Measurements from ENCODE around the gene NUTF2. TPM values are rescaled to one million over a fixed set of nuclear protein-coding genes. Genes with fewer than 3 reads are reported as not detected.

The NUTF2 gene
- total and polyA plus RNA-seq, 2 of the 4 experiments (the other 2 are of a cell fraction): 42.7 to 361 TPM

- Histone ChIP-seq H3K4me1 (ENCODE audit: control insufficient read depth, insufficient read depth, low read length) (peaks cover 10% of the 10 kb centered on the region), H4K91ac (ENCODE audit: insufficient read depth, low read depth, low read length) (peak overlapping the region; percentile 36; the same call in 1 of the 2 replicates), H2BK5ac (ENCODE audit: low read depth, low read length, poor library complexity, severe bottlenecking) (no peak overlapping the region), H3K18ac (ENCODE audit: low read depth, low read length) (no peak overlapping the region), H4K20me1 (ENCODE audit: insufficient read depth, low read length) (peaks cover 43% of the 10 kb centered on the region), H3K14ac (replicated peaks; ENCODE audit: low read depth, low read length) (no peak overlapping the region), H3K4ac (ENCODE audit: low read depth, low read length) (peak overlapping the region; percentile 14; the same call in 1 of the 2 replicates), H3K9me1 (ENCODE audit: insufficient read depth, low read length) (peaks cover 18% of the 10 kb centered on the region), H3K27ac (ENCODE audit: insufficient read depth, low read length) (no peak overlapping the region), H3K9me3 (ENCODE audit: control insufficient read depth, insufficient read depth, low read length) (no peaks in the 10 kb centered on the region), H2BK15ac (ENCODE audit: low read depth, low read length) (no peak overlapping the region), H3K4me3 (ENCODE audit: insufficient read depth, low read depth, low read length) (no peak overlapping the region), H4K8ac (ENCODE audit: low read depth in 2 of 2, low read length in 2 of 2) (peak overlapping the region; percentile 58 to 92; a peak in 3 of 4 replicates), H3K36me3 (ENCODE audit: control insufficient read depth, insufficient read depth, low read length) (peaks cover 48% of the 10 kb centered on the region), H2BK20ac (ENCODE audit: low read depth, low read length) (no peak overlapping the region), H3K9ac (ENCODE audit: low read depth, low read length) (no peak overlapping the region), H2BK120ac (ENCODE audit: low read depth, low read length) (no peak overlapping the region), H2AK5ac (ENCODE audit: low read depth, low read length) (peak overlapping the region; percentile 35; the same call in 1 of the 2 replicates), H4K5ac (ENCODE audit: low read depth, low read length) (peak overlapping the region; percentile 78), H2AK9ac (replicated peaks; ENCODE audit: low read depth, low read length, poor library complexity) (peak overlapping the region; percentile 74), H3K56ac (ENCODE audit: extremely low read depth, insufficient read depth, low read length) (no peak overlapping the region), H3K23ac (ENCODE audit: low read depth, low read length) (no peak overlapping the region), H3K27me3 (ENCODE audit: control insufficient read depth, insufficient read depth, low read length) (no peaks in the 10 kb centered on the region), H3K79me1 (ENCODE audit: low read depth in 1 of 2, low read length in 2 of 2) (peaks cover 41 to 78% of the 10 kb centered on the region in 2 experiments), H3K4me2 (ENCODE audit: low read depth, low read length) (no peak overlapping the region), H2AFZ (replicated peaks; ENCODE audit: low read length, poor library complexity) (peak overlapping the region; percentile 95)
- TF ChIP-seq MAFK (IDR thresholded peaks at IDR 0.05; ENCODE audit: low read depth, low read length) (no peak), RCOR1 (IDR thresholded peaks at IDR 0.05; ENCODE audit: insufficient replicate concordance, low read length) (no peak), CHD1 (IDR thresholded peaks at IDR 0.05; ENCODE audit: low read depth, low read length) (no peak), RAD21 (IDR thresholded peaks at IDR 0.05; ENCODE audit: low read length) (no peak), CTCF (conservative IDR thresholded peaks at IDR 0.05; ENCODE audit: low read depth, low read length) (no peak), SMC3 (IDR thresholded peaks at IDR 0.05; ENCODE audit: low read depth, low read length) (no peak), NFE2L2 (IDR thresholded peaks at IDR 0.05; ENCODE audit: low read depth, low read length) (no peak), CEBPB (IDR thresholded peaks at IDR 0.05; ENCODE audit: low read depth, low read length) (no peak), MXI1 (IDR thresholded peaks at IDR 0.05; ENCODE audit: borderline replicate concordance, low read depth, low read length) (no peak), FOS (IDR thresholded peaks at IDR 0.05; ENCODE audit: low read depth, low read length) (no peak), POLR2A (IDR thresholded peaks at IDR 0.05; ENCODE audit: low read depth, low read length) (no peak), USF2 (IDR thresholded peaks at IDR 0.05; ENCODE audit: low read depth, low read length) (no peak), ELK1 (IDR thresholded peaks at IDR 0.05; ENCODE audit: borderline replicate concordance, low read depth, low read length) (no peak), RFX5 (IDR thresholded peaks at IDR 0.05; ENCODE audit: low read depth, low read length) (no peak), BHLHE40 (IDR thresholded peaks at IDR 0.05; ENCODE audit: low read depth, low read length) (no peak), MAZ (IDR thresholded peaks at IDR 0.05; ENCODE audit: borderline replicate concordance, low read depth, low read length) (no peak)
- in situ Hi-C loops (cut with MboI; ENCODE audit: low sequenced_read_pairs): no loop called here
- no peak for ATAC-seq (ENCODE audit: low read depth)
- dilution Hi-C loops (cut with HindIII; ENCODE audit: low sequenced_read_pairs, unreplicated experiment): no loop called here
- ChIA-PET CTCF (interaction anchor here (0.7 to 1.3 kb wide), 2 partner anchors 8 to 12 kb away, joined by 3 to 4 read pairs; partner anchors contain the start of gene NRN1L), POLR2A (ENCODE audit: unreplicated experiment) (no interaction called here)
- no TSS peak for BruUV-seq (replicated peaks)
- no peak for DNase-seq
- WGBS, 2 experiments (ENCODE audit: extremely low coverage in 2 of 2, insufficient read length in 1 of 2): no CpG with 5 or more reads among the region's 2 CpGs
- intact Hi-C loops (cut with micrococcal nuclease): loop anchor here (2.0 kb wide), 1 partner anchor 25 kb away; the partner anchor contains the start of genes CENPT and NUTF2
Measured at GRCh38 chr16:67872131-67872630, 25.4 kb downstream of the NUTF2 start.
